ENCODE measurements around the gene ZNF165.
"Not testable (repeated sequence)": the region's sequence is repeated elsewhere in the genome, so short reads cannot be mapped to it uniquely, and the experiment has no call there.

The ZNF165 gene

DNA sequence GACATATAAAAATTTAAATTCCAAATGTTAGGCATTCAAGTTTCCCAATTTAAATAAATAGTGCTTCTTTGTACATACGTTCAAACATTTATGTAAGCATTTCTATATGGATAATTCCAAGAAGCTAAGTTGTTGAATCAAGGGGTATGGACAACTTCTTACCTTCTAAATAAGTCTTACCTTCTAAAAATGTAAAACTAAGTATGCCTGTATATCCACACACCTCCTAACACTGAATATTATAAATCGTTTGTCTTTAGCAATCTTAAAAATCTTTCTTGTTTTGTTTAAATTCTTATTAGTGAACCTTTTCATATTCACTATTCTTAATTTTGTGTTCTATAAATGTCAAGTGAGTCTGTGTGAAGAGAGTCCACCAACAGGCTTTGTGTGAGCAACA, 41.5 kb downstream of the ZNF165 start:
- DNase-seq (ENCODE audit: low read depth), result no peak

- not testable (repeated sequence) for DNase-seq (ENCODE audit: low read depth)
Measured at GRCh38 chr6:28122283-28122682, 41.9 kb downstream of the ZNF165 start.

DNA sequence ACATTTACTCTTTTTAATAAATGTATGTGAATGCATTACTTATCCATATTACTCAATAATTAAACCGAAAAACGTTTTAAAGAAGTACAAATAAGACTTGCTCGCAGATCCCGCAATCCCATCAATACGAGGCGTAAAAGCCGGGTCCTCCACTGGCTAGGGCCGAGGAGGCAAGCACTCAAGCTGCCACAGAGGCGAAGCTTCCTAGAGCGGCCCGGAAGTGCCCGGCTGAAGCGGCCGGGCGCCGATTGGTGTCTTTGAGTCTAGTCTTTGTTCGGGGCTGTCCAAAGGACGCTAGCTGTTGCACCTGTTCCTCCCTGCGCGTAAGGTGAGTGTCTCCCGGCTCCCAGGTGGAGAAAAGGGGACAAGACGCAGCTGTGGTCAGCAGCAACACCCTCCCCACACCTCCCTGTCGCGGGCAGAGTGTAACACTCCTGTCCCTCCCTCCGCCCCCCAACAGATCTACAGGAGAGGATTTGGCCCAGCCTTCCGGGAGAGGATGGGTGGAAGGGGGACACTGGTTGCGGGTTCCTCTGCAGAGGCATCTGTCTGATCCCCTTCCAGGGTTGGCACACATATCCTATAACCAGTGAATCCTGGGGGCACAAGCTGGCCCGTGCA, 44.1 kb downstream of the ZNF165 start, which contains the start of gene ZSCAN16:
TSS of gene ZSCAN16 (plus strand) at position 260 of the 621 bp plus-strand sequence. CDS start 835 bp downstream, outside the sequence.
- DNase-seq (ENCODE audit: low read depth), result peak; percentile 66

- no peak for DNase-seq (ENCODE audit: low read depth)
Measured at GRCh38 chr6:28124971-28125353, 44.6 kb downstream of the ZNF165 start.

DNA sequence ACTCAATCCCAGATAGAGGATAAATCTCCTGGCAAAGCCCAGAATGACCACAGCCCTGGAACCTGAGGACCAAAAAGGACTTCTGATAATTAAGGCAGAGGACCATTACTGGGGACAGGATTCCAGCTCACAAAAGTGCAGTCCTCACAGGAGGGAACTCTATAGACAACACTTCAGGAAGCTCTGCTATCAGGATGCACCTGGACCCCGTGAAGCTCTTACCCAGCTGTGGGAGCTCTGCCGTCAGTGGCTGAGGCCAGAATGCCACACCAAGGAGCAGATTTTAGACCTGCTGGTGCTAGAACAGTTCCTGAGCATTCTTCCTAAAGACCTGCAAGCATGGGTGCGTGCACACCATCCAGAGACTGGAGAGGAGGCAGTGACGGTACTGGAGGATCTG, 45.0 kb downstream of the ZNF165 start:
- DNase-seq (ENCODE audit: low read depth), result no peak

GRCh38 chr6:28134015-28134414, 53.6 kb downstream of the ZNF165 start:
- no peak for DNase-seq (ENCODE audit: low read depth)

DNA sequence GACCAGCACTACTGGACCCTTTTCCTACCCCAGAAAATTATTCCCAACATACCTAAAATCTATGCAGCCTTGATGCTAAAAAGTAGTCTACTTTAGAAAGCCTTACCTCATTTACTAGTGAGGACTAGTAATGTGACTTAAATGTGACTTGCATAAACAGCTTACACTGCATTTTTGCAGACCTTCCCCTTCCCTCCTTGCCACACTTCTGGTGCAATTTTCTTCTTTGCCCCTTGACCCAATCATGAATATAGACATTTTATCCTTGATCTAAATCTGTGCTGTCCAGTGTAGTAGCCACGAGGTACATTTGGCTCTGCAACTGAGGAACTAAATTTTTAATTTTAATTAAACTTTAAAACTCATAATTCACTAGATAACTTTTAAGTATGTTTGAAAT, 54.3 kb downstream of the ZNF165 start:
- DNase-seq (ENCODE audit: low read depth), result no peak

DNA sequence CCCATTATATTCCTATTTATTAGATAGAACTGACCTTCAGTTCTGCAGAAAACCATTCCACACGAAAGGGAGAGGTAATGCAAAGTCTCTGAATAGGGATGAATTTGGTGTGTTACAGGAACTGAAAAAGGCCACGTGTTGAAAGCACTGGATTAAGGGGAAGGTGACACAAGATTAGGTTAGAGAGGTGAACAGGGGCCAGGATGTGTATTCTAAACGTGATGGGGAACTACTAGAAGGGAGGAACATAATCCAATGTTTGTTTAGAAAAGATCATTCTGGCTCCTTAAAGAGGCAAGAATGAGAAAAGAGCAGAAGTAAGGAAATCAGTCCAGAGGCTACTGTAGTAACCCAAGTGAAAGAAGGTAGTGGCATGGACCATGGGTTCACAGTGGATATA, 55.0 kb downstream of the ZNF165 start:
- DNase-seq (ENCODE audit: low read depth), result no peak

- peak; percentile 66 for DNase-seq (ENCODE audit: low read depth)
Measured at GRCh38 chr6:28136585-28137504, 56.5 kb downstream of the ZNF165 start.

GRCh38 chr6:28137505-28137981, 57.2 kb downstream of the ZNF165 start:
- no peak for DNase-seq (ENCODE audit: low read depth)

All from activated gamma-delta T cell treated with anti-CD3 and anti-CD28 coated beads, Interleukin-2, amount 50 U/mL, for 16 hours (primary cell).